Left cardiac atrium (tissue), 4 donors: ENCODE measurements around the gene NBPF6. TPM values are rescaled to one million over a fixed set of nuclear protein-coding genes. Genes with fewer than 3 reads are reported as not detected.
"Not testable (repeated sequence)": the region's sequence is repeated elsewhere in the genome, so short reads cannot be mapped to it uniquely, and the experiment has no call there.

Experiments used
- ATAC-seq, 2 donors: fragments of 200-7000 bp; cut with Tn5 transposase; one replicate each; pipeline ENCODE4 v1.9.1; 2020; ENCODE audit warnings: mild to moderate bottlenecking in 2 of 2, moderate library complexity in 2 of 2
- DNase-seq: peaks from one replicate; pipeline ENCODE4 v3.0.0-alpha.2; 2020
- intact Hi-C, 2 donors: fragments of 100-400 bp; cut with DNase I; formaldehyde crosslinking; loops; one replicate each; pipeline versions ENCODE4 v1.14.1 to v1.15.1; 2022 to 2023
- long read RNA-seq: library from polyadenylated mRNA; unstranded; transcript quantifications from one replicate; pipeline ENCODE4 v2.0.0, GENCODE V29; 2021
- total RNA-seq, 2 donors: library from RNA; stranded (reverse); fragmentation: NEBNext Ultra II Directional; extraction: Animal tissue kit (Norgen Biotek cat#: 25700); gene quantifications; one replicate each; pipeline ENCODE4 v1.2.1, GENCODE V29; 2021
- donor health status: DM: no; HTN: yes; CAD: no.
- donor health status: DM: no; HTN: yes; CAD: no; lungs with severe emphysema.
- donor health status: DM: yes; HTN: yes; CAD: no.
- donor health status: Dilated cardiomyopathy.

The NBPF6 gene
- not detected for total RNA-seq
- long read RNA-seq = 0 reads

DNA sequence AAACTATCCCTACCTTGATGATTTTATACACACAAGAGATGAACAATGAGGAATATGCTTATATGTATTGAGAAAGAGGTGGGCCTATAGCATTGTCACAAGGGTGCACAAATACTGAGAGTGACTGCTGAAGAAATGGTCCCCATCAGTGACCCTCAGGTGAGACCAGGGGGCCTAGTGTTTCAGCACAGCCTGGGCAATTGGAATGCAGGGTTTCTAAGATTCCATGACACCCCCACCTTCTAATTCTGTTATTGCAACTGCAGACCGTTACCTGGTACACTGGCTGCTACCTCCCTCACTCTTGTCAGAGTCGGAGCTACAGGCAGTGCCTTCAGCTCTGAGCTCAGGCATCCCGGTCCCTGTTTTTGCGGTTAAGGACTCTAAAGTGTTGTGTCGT lies at the start of gene NBPF6:
TSS of gene NBPF6 (plus strand) at position 301 of the 400 bp plus-strand sequence. CDS start 259 bp downstream, outside the sequence.
- intact Hi-C loops, DNase-seq, ATAC-seq: not testable (repeated sequence)

DNA sequence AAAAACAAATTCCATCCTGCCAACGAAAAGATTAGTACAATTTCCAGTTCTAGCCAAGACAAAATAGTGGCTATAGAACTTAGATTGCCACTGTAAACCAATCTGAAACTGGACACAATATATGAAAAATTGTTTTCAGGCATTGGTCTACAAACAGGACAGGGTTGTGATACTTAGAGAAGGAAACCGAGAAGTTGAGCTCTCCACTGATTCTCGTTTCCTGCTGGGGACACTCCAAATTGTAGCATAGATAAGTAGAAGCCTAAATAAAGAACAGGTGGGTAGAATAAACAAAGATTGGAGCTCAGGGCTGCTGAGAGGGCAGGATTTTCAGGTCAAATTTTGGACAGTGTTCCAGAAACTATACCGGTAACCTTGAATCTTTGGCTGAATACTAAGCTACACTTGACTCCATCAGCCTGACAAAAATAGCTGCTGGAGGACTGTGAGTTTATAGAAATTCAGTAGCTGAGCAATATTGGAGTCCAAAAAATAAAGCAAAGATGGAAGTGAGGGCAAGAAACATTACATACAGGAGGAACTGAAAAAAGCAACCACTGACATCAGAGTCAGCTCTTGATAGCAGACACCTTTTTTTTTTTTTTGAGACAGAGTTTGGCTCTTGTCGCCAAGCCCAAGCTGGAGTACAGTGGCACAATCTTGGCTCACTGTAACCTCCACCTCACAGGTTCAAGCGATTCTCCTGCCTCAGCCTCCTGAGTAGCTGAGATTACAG lies 38.9 kb upstream of the NBPF6 start:
- intact Hi-C loops, ATAC-seq, DNase-seq: not testable (repeated sequence)

DNA sequence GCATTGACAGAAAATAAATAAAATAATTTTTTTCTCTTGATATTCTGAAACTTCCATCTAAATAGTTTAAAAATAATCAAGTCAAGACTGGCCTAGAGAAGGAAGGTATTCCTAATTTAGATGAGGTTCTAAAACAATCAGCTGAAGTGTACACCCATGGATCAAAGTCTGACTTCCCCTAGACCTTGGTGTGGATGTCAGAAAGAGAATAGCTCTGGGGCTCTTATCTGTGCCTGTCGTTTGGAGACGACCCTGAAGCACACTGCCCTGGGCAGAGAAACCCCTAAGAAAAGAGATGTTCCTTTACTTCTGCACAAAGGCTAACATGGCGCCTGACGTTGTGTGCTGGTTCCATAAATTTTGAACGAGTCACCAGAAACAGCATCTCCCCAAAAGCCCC lies 30.0 kb upstream of the NBPF6 start:
- intact Hi-C loops, DNase-seq, ATAC-seq: not testable (repeated sequence)

GRCh38 chr1:108421061-108421916 lies 28.9 kb upstream of the NBPF6 start:
- DNase-seq, intact Hi-C loops: not testable (repeated sequence)
- peak in 1 of 2 donors; percentile 14 for ATAC-seq

GRCh38 chr1:108426877-108427276 lies 23.3 kb upstream of the NBPF6 start:
- not testable (repeated sequence) for ATAC-seq

DNA sequence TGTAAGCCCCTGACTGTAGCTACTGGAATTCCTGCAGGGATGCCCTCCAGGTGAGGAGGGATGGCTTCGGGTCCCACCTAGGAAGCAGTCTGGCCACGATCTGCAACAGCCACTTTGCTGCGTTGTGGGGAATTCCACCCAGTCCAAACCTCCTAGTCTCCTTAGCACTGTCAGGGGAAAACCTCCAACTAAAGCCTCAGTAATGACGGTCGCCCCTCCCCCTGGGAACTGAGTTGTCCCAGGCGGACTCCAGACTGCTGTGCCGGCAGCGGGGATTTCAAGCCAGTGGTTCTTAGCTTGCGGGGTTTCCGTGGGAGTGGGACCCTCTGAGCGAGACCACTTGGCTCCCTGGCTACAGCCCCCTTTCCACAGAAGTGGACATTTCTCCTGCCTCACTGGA lies 18.1 kb upstream of the NBPF6 start:
- intact Hi-C loops, DNase-seq, ATAC-seq: not testable (repeated sequence)

More at GRCh38 chr1:108426877-108427276, 23.3 kb upstream of the NBPF6 start:
- intact Hi-C loops, DNase-seq: not testable (repeated sequence)

DNA sequence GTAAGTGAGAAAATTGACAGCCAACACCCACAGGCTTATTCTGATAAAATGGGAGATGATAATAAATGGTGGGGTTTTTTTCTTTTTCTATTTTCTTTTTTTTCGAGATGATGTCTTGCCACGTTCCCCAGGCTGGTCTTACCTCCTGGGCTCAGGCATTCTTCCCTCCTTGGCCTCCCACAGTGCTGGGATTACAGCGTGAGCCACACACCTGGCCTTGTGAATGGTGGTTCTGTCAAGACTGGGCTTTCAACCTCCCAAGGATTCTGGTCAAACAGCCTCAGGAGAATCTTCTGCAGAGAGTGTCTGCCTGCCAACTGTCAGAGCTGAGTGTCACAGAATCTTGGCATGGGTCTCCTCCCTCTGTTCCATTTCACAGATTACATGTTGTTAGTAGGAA lies 16.7 kb upstream of the NBPF6 start:
- DNase-seq, intact Hi-C loops: not testable (repeated sequence)

DNA sequence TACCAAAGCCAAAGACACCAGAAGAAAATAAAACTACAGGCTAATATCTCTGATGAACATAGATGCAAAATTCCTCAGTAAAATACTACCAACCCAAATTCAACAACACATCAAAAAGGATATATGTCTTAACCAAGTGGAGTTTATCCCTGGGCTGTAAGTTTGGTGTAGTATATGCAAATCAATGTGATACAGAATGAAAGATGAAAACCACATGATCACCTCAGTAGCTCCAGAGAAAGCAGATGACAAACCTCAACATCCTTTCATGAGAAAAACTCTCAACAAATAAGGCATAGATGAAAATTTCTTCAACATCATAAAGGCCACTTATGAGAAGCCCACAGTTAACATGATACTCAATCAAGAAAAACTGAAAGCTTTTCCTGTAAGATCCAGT lies 11.6 kb upstream of the NBPF6 start:
- ATAC-seq, intact Hi-C loops: not testable (repeated sequence)

More for the DNA sequence above, 16.7 kb upstream of the NBPF6 start:
- ATAC-seq = not testable (repeated sequence)

DNA sequence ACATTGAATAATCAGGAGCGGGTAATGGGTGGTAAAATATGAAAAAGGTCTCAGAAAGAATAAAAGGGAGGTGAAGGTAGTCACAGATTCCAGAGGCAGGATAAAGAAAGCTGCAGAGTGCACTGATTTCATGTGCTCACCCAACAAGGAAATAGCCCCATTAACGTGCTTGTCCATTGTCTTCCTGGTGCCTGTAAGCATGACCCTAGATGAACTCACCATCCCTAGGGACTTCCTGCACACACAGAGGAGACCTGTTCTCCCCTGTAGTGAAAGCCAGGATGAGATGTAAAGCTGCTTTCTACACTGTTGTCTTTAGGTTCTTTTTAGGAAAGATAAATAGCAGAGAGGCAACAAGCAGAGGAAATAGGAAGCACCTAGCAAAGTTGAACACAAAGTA lies 4.4 kb downstream of the NBPF6 start:
- ATAC-seq, intact Hi-C loops, DNase-seq: not testable (repeated sequence)

More for the DNA sequence above, 11.6 kb upstream of the NBPF6 start:
- not testable (repeated sequence) for DNase-seq

DNA sequence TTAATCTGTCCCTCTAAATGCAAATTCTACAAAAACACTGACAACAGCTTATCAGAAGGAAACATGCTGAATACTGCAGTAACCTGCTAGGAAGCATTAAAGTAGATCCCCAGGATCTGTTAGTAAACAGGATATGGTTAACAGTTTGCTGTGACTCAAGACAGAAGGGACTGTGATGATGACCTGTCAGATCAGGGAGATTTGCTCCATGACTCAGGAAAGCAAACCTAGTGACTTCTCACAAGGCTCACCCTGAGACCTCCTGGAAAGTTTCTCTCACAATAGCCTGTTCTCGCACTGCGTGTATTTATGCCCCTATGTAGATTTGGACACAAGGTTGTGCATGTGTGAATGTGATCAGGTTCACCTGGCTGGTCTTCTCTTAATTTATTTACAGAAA lies 8.5 kb downstream of the NBPF6 start:
- DNase-seq, intact Hi-C loops, ATAC-seq: not testable (repeated sequence)

DNA sequence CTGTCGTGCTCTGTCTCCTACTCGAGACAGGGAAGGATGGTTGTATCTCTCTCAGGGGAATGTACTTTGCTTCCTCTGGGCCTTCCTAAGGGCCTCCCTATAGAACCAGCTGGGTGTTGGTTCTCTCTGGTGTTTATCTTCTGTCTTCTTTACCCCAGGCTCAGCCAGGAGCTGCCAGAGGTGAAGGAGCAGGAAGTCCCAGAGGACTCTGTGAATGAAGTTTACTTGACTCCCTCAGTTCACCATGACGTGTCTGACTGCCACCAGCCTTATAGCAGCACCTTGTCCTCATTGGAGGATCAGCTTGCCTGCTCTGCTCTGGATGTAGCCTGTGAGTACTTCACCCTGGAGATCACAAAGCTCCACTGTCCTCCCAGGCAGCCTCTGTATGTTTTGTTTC lies 11.6 kb downstream of the NBPF6 start:
- intact Hi-C loops, ATAC-seq, DNase-seq: not testable (repeated sequence)

- intact Hi-C loops, ATAC-seq, DNase-seq: not testable (repeated sequence)
These were observed 13.8 kb downstream of the NBPF6 start for GRCh38 chr1:108463962-108464361.

GRCh38 chr1:108466166-108466565 lies 16.0 kb downstream of the NBPF6 start:
- ATAC-seq, intact Hi-C loops, DNase-seq: not testable (repeated sequence)

- ATAC-seq, intact Hi-C loops, DNase-seq: not testable (repeated sequence)
These were observed 17.0 kb downstream of the NBPF6 start for GRCh38 chr1:108467155-108467554.

- DNase-seq, ATAC-seq, intact Hi-C loops: not testable (repeated sequence)
These were observed 20.6 kb downstream of the NBPF6 start for GRCh38 chr1:108470750-108471149.

DNA sequence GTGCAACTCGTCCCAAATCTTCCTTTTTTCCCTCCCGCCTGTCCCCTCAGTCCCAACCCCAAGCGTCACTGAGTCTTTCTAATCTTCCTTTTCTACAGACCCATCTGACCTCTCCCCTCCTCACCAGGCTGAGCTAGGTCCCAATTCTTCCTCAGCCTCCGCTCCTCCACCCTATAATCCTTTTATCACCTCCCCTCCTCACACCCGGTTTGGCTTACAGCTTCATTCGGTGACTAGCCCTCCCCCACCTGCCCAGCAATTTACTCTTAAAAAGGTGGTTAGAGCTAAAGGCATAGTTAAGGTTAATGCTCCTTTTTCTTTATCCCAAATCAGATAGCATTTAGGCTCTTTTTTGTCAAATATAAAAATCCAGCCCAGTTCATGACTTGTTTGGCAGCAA lies 24.4 kb downstream of the NBPF6 start:
- ATAC-seq, DNase-seq, intact Hi-C loops: not testable (repeated sequence)

GRCh38 chr1:108478429-108479015 lies 28.4 kb downstream of the NBPF6 start:
- no peak for ATAC-seq
- intact Hi-C loops = no loop called here
- DNase-seq = no peak

GRCh38 chr1:108482708-108483107 lies 32.6 kb downstream of the NBPF6 start:
- ATAC-seq (no peak), DNase-seq (no peak)
- intact Hi-C loops = no loop called here

DNA sequence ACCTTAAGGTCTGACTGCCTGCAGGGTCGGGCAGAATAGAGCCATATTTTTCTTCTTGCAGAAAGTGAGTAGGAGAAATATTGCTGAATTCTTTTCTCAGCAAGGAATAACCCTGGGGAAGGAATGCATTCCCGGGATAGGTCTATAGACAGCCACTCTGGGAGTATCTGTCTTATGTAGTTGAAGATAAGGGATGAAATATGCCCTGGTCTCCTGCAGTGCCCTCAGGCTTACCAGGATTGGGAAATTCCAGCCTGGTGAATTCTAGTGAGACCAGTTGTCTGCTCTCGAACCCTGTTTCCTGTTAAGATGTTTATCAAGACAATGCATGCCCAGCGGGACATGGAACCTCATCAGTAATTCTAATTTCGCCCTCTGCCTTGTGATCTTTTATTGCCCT lies 35.8 kb downstream of the NBPF6 start:
- ATAC-seq = not testable (repeated sequence)

More for the DNA sequence above, 35.8 kb downstream of the NBPF6 start:
- intact Hi-C loops, DNase-seq: not testable (repeated sequence)
